ENCODE results near the gene JARID2.

GRCh38 chr6:15356937-15357336 lies 111.1 kb downstream of the JARID2 start:
- no peak for TF ChIP-seq YY1 (IDR thresholded peaks at IDR 0.05)
- TF ChIP-seq CTCF (IDR thresholded peaks at IDR 0.05; ENCODE audit: low read depth, low read length, missing input control): no peak
- no peak for TF ChIP-seq JUND (IDR thresholded peaks at IDR 0.05)
- TF ChIP-seq TAF1 (conservative IDR thresholded peaks at IDR 0.05): no peak
- TF ChIP-seq REST (IDR thresholded peaks at IDR 0.05): no peak

All from liver (tissue), 3 donors.